ENCODE results near the gene ZCCHC24. TPM values are rescaled to one million over a fixed set of nuclear protein-coding genes. Genes with fewer than 3 reads are reported as not detected.

Gene ZCCHC24
- total RNA-seq, 1 donor from 2014 or later, result 57.0 TPM

DNA sequence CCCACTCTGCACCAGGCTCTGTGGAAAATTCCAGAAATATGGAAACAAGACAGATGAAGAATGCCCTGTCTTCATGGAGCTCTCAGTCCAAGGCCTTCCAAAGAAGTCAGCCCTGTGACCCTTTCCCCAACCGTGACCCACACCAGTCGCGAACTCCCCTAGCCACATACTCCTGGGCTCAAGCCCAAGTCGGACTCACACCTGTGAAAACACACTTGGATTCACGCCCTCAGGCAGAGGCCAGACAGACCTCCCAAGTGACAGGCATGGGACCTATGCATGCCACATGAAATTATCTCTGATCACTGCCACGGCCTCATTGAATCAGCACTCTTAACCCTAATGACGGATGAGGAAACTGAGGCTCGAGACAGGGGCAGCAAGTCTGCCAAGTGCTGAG is 42.5 kb downstream of the ZCCHC24 start:
- Histone ChIP-seq H3K36me3 (no peaks in the 10 kb centered on the region), H3K4me1 (peaks cover 62% of the 10 kb centered on the region), H3K27ac (no peak overlapping the region), H3K4me3 (no peak overlapping the region), H3K9me3 (no peaks in the 10 kb centered on the region), H3K27me3 (no peaks in the 10 kb centered on the region)
- no peak for DNase-seq (ENCODE audit: extremely low spot score in 2 of 2)
- TF ChIP-seq POLR2A (IDR thresholded peaks at IDR 0.05) (no peak), POLR2AphosphoS5 (IDR thresholded peaks at IDR 0.05; ENCODE audit: insufficient read depth in 1 of 2, low read depth in 1 of 2) (no peak)
- TF ChIP-seq, protein P1, sequence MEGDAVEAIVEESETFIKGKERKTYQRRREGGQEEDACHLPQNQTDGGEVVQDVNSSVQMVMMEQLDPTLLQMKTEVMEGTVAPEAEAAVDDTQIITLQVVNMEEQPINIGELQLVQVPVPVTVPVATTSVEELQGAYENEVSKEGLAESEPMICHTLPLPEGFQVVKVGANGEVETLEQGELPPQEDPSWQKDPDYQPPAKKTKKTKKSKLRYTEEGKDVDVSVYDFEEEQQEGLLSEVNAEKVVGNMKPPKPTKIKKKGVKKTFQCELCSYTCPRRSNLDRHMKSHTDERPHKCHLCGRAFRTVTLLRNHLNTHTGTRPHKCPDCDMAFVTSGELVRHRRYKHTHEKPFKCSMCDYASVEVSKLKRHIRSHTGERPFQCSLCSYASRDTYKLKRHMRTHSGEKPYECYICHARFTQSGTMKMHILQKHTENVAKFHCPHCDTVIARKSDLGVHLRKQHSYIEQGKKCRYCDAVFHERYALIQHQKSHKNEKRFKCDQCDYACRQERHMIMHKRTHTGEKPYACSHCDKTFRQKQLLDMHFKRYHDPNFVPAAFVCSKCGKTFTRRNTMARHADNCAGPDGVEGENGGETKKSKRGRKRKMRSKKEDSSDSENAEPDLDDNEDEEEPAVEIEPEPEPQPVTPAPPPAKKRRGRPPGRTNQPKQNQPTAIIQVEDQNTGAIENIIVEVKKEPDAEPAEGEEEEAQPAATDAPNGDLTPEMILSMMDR (IDR thresholded peaks at IDR 0.05), result no peak
- intact Hi-C loops (cut with DNase I), result no loop called here

DNA sequence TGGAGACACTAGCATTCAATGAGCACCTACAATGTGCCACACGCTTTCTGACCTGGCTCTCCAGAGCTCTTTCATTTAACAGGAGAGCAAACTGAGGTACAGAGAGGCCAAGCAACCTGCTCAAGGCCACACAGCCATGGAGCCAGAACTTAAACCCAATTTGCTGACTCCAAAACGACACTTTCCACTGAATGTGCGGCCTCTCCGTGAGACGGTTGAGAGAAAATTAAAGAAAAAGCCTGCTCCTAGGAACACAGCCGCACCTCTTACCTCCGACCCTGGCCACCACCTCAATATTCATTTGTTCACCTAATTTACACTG is 42.8 kb downstream of the ZCCHC24 start:
- intact Hi-C loops (cut with DNase I), result no loop called here
- H3K27ac ChIP-seq, result no peak overlapping the region

DNA sequence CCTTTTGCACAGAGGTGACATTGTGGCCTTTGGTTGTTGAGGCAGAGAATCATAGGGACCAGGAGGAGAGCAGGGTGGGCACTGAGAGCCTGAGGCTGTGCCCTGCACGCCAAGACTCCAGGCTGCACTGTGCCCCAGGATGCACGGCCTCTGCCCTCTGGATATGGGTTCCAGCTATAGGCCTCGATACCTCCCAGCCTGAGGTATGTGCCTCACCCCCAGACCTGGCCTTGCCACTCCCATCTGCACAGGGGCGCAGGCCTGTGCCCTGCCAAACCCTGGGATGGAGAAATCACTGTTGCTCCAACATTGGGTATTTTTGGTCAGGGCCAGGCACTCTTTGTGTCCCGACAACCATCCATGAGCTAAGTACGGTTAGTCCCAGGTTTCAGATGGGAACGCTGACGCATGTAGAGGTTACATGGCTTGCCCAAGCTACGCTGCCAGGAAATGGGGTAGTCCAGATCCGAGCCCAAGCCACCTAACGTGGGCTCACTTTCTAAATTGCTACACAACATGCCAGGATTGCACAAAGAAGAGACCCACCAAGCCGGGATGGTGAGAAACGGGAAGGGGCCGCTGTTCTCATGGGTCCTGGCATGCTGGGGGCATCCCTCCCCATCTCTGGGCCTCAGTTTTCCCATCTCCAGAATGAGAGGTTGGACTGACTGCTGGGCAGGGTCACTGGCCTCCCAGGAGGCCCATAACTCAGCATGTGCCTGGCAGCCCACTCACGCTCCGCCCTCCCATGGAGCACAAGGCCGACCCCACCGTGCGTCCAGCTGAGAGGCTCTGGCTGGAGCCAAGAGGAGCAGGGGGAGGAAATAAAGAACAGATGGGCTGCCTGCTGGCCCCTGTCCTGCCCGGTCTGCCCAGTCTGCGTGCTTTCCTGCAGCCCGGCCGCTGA is 44.2 kb downstream of the ZCCHC24 start:
- no peaks in the 10 kb centered on the region for H3K27me3 ChIP-seq
- no peak for DNase-seq (ENCODE audit: extremely low spot score in 2 of 2)
- H3K4me3 ChIP-seq, result peak overlapping the region in 1 of 2 donors; percentile 4
- H3K4me1 ChIP-seq, result peaks cover 79% of the 10 kb centered on the region
- no peaks in the 10 kb centered on the region for H3K36me3 ChIP-seq
- H3K27ac ChIP-seq, result no peak overlapping the region
- TF ChIP-seq POLR2AphosphoS5 (IDR thresholded peaks at IDR 0.05; ENCODE audit: insufficient read depth in 1 of 2, low read depth in 1 of 2), result peak; percentile 45 to 93
- no peak for TF ChIP-seq POLR2A (IDR thresholded peaks at IDR 0.05)
- intact Hi-C loops (cut with DNase I), result no loop called here
- H3K9me3 ChIP-seq, result no peaks in the 10 kb centered on the region

More for the DNA sequence above, 42.8 kb downstream of the ZCCHC24 start:
- Histone ChIP-seq H3K9me3 (no peaks in the 10 kb centered on the region), H3K4me3 (no peak overlapping the region), H3K4me1 (peaks cover 66% of the 10 kb centered on the region), H3K27me3 (no peaks in the 10 kb centered on the region), H3K36me3 (no peaks in the 10 kb centered on the region)
- no peak for DNase-seq (ENCODE audit: extremely low spot score in 2 of 2)
- TF ChIP-seq, protein P1 (IDR thresholded peaks at IDR 0.05), result no peak
- TF ChIP-seq POLR2A (IDR thresholded peaks at IDR 0.05) (no peak), POLR2AphosphoS5 (IDR thresholded peaks at IDR 0.05; ENCODE audit: insufficient read depth in 1 of 2, low read depth in 1 of 2) (no peak)

DNA sequence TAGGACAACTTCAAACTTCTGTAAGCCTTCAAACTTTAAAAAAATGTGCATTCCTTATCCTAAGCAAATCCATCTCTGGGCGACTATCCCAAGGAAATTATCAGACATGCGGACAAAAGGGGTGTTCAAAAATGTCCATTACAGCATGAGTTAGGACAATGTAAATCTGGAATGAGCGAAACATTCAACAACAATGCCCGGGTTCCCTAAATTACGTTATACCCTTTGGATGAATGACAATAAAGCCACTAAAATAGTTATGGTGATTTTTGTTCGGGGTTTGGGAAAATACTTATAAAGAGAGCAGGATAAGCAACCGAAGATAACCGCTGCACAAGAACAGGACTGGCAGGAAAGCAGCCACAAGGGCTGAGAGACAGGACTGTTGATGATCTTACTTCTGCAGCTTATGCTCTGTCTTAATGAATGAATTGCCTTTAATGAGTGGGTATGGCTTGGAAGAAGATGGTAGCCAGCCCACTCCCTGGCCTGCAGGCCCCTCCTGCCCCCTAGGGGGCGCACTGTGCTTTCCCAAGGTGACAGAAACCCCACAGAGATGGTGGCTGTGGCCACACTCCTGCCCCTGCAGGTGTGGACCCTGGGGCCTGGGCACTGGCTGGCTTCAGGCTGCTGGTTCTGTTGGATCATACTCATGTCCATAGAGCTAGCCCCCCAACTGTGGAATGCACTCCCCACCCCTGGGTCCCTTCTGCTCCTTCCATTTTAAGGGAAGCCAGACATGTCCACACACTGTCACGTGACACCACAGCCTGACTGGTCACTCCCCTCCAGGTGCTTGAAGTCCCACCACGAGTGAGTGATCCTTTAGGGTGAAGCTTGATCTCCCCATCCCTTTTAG is 45.0 kb downstream of the ZCCHC24 start:
- intact Hi-C loops (cut with DNase I), result no loop called here
- peak overlapping the region in 1 of 2 donors; percentile 29 for H3K4me3 ChIP-seq
- H3K27me3 ChIP-seq, result no peaks in the 10 kb centered on the region
- no peaks in the 10 kb centered on the region for H3K9me3 ChIP-seq
- no peak for TF ChIP-seq POLR2A (IDR thresholded peaks at IDR 0.05)
- TF ChIP-seq, protein P1 (IDR thresholded peaks at IDR 0.05), result peak in 1 of 3 experiments; percentile 42
- H3K36me3 ChIP-seq, result no peaks in the 10 kb centered on the region
- DNase-seq (ENCODE audit: extremely low spot score in 2 of 2), result no peak
- peaks cover 83% of the 10 kb centered on the region for H3K4me1 ChIP-seq
- H3K27ac ChIP-seq, result no peak overlapping the region

DNA sequence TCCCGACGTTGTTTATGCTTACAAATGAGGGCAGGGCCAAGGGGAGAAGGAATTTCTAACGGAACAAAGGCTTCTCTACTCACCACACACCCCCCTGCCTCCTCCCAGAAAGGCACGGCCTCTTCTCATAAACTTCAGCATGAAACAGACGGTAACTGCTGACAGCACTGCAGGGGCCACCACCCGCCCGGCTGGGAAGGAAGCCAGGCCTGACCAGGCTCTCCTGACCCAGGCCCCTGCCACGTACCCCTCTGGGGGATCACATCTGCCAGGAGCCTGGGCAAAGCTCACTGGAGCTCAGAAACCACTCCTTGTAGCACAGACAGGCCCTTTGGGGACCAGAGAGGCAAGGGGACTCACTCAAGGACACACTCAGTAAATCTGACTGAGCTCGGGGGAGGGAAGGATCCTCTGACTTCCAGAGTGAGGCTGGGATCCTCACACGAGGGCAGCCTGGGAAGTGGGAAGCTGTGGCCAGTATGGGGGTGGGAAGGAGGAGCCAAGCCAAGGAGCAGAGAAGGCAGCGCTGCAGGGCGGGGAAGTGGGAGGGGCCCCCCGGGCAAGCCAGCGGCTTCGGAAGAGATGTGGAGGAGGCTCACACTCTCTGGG is 46.1 kb downstream of the ZCCHC24 start:
- H3K36me3 ChIP-seq, result no peaks in the 10 kb centered on the region
- no peak overlapping the region for H3K27ac ChIP-seq
- H3K4me3 ChIP-seq, result peak overlapping the region in 1 of 2 donors; percentile 29
- TF ChIP-seq POLR2A (IDR thresholded peaks at IDR 0.05) (no peak), POLR2AphosphoS5 (IDR thresholded peaks at IDR 0.05; ENCODE audit: insufficient read depth in 1 of 2, low read depth in 1 of 2) (peak; percentile 85 to 97)
- H3K27me3 ChIP-seq, result no peaks in the 10 kb centered on the region
- intact Hi-C loops (cut with DNase I), result no loop called here
- DNase-seq (ENCODE audit: extremely low spot score in 2 of 2), result peak in 1 of 2 donors; percentile 97
- peaks cover 84% of the 10 kb centered on the region for H3K4me1 ChIP-seq
- H3K9me3 ChIP-seq, result no peaks in the 10 kb centered on the region
